Choroid plexus epithelial cell (primary cell): ENCODE measurements around the gene PFDN2.

ENCODE experiments used
- DNase-seq: peaks from one replicate; pipeline ENCODE4 v3.0.0-alpha.2; 2010; ENCODE audit warnings: low read depth
- H3K4me3 ChIP-seq: 2 replicates; pipeline ENCODE4 v1.5.1; 2011; ENCODE audit warnings: low read depth, mild to moderate bottlenecking, control low read depth, low read length, moderate library complexity
- TF ChIP-seq, protein P1 (sequence below): conservative IDR thresholded peaks from 2 replicates; pipeline ENCODE4 v1.5.1; 2011; ENCODE audit warnings: low read depth, mild to moderate bottlenecking, control low read depth, inconsistent platforms, low read length, moderate library complexity

PFDN2 gene

DNA sequence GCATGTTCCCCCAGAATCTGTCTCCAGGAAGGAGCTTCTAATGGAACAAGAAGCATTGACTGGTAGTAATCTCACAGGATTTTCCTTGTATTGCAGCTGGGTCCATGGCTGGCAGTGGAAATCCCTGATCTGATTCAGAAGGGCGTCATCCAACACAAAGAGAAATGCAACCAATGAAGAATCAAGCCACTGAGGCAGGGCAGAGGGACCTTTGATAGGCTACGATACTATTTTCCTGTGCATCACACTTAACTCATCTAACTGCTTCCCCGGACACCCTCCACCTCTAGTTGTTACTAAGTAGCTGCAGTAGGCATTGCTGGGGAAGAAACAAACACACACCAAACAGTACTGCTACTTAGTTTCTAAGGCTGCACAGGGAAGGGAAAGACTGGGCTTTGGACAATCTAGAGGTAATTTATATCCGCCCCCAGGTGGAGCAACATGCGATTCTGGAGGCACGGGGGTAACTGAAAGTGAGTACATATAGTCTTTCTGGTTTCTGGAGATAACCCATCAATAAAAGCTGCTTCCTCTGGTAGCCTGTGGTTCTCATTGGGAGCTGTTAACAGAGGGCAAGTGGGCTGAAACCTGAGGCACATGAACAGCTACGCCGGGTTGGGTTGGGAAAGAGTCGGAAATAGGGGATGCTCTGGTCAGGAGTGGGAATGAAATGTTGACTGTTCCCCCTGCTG is 40.6 kb upstream of the PFDN2 start:
- peak overlapping the region; percentile 95 for H3K4me3 ChIP-seq
- no peak for DNase-seq
- TF ChIP-seq, protein P1, sequence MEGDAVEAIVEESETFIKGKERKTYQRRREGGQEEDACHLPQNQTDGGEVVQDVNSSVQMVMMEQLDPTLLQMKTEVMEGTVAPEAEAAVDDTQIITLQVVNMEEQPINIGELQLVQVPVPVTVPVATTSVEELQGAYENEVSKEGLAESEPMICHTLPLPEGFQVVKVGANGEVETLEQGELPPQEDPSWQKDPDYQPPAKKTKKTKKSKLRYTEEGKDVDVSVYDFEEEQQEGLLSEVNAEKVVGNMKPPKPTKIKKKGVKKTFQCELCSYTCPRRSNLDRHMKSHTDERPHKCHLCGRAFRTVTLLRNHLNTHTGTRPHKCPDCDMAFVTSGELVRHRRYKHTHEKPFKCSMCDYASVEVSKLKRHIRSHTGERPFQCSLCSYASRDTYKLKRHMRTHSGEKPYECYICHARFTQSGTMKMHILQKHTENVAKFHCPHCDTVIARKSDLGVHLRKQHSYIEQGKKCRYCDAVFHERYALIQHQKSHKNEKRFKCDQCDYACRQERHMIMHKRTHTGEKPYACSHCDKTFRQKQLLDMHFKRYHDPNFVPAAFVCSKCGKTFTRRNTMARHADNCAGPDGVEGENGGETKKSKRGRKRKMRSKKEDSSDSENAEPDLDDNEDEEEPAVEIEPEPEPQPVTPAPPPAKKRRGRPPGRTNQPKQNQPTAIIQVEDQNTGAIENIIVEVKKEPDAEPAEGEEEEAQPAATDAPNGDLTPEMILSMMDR = no peak

DNA sequence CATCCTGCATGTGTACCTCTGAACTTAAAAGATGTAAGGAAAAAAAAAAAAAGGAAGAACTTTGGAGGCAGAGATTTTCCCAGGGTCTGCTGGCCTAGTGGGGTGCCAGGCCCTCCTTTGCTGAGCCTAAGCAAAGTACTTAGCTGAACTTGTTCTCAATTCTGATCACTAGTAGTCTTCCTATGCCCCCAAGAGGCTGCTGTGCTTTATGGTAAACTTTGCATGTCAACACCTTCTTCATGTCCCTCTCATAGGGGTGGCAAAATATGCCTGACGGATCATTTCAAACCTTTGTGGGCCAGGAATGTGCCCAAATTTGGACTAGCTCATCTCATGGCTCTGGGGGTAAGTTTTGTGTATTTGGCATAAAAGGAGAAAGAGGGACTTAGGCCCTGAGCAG is 40.0 kb upstream of the PFDN2 start:
- DNase-seq = no peak
- no peak overlapping the region for H3K4me3 ChIP-seq
- TF ChIP-seq, protein P1 = no peak

DNA sequence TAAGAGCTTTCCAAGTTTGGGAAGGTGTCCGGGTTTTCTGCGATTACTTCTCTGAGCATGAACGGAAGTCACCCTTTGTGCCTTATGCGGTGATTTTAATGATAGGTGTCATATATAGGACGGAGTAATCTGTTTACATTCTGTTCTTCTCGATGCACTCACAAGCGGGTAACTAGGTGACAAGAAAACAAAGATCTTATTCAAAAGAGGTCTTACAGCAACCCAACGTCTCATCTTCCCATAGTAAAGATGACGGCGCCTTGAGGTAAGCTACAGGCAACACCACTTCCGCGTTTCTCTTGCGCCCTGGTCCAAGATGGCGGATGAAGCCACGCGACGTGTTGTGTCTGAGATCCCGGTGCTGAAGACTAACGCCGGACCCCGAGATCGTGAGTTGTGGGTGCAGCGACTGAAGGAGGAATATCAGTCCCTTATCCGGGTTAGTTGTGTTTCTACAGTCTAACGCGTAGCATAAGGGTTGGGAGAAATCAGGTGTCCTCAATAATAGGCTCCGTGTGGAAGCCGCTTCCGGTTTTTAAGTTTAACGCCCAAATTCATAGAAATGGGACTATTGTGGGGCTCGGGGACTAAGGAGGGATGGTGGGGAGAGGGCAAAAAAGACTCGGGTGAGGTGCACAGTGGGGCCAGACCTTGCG is 36.0 kb upstream of the PFDN2 start, which contains the start of gene UFC1:
UFC1 (plus strand) TSS at position 297 of the 656 bp plus-strand sequence; CDS start at position 317, 20 bp downstream.
- peak; percentile 95 for DNase-seq
- peak within 1 kb of the TSS; percentile 86 for H3K4me3 ChIP-seq
- TF ChIP-seq, protein P1 = no peak

DNA sequence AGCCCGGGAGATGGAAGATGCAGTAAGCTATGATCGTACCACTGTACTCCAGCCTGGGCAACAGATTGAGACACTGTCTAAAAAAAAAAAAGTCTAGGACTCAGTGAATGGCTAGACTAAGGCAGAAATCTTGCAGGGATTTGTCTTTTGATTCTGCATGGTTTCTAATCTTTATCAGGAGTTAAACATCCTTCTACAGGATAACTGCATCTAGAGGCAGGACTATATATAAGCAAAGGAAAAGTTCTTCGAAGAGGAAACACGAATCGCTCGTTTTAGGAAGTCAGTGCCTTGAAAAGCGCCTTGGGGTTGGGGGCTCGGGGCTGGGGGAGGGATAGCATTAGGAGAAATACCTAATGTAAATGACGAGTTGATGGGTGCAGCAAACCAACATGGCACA is 35.3 kb upstream of the PFDN2 start:
- TF ChIP-seq, protein P1 = no peak
- H3K4me3 ChIP-seq = peak overlapping the region; percentile 86
- DNase-seq = no peak

DNA sequence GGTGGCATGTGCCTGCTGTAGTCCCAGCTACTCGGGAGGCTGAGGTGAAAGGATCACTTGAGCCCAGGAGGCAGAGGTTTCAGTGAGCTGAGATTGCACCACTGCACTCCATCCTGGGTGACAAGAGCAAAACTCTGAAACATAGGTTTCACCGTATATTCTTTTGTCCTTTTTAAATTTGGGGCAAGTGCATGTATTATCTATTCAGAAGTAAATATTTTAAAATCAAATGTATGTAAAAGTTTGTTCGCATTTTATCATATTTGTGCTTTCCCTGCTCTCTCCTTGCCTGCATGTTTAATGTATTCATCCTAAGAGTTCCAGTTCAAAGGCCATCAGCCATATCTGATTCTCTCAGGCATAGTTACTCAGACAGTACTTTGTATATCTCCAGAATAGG is 28.0 kb upstream of the PFDN2 start:
- TF ChIP-seq, protein P1 = no peak
- DNase-seq = no peak

DNA sequence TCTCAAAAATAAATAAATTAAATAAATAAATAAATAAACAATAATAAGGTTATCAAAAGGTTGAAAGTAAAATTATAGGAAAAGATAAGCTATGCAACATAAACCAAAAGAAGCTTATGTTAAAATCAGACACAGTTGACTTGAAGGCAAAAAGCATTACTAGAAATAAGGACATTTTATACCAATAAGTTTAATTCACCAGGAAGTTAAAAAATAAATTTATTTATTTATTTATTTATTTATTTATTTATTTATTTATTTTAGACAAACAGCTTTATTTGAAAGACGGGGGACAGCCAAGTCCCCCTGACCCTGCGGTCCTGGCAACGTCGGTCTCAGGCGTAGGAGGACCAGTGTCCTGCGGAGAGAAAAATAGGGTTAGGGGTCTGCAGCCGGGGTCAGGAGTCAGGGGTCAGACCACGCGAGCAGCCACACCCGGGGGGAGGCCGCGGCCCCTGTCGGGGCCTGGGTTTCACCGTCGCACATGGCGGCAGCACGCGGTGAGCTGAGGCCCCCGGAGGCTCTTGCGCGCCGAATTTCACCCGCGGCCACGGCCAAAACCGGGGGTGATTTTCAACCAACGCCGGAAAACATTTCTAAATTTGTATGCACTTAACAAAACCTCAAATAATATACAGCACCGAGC is 23.0 kb upstream of the PFDN2 start:
- no peak for DNase-seq
- H3K4me3 ChIP-seq = no peak overlapping the region
- TF ChIP-seq, protein P1 = no peak

More for the DNA sequence above, 28.0 kb upstream of the PFDN2 start:
- no peak overlapping the region for H3K4me3 ChIP-seq
